Tibial nerve (tissue), 4 donors: ENCODE results near the gene ZNF346. TPM values are rescaled to one million over a fixed set of nuclear protein-coding genes. Genes with fewer than 3 reads are reported as not detected.
"Not testable (repeated sequence)": the region's sequence is repeated elsewhere in the genome, so short reads cannot be mapped to it uniquely, and the experiment has no call there.

Source experiments
- DNase-seq, 2 donors: peaks; one replicate each; pipeline ENCODE4 v3.0.0-alpha.2; 2019; ENCODE audit warnings: low spot score in 2 of 2
- H3K27ac ChIP-seq, 4 donors: fragments of 200-600 bp; sonication (generic) in 3 of 4; one replicate each; pipeline ENCODE4 v1.5.1; 2017 to 2019; ENCODE audit warnings: mild to moderate bottlenecking in 1 of 4
- H3K27me3 ChIP-seq, 2 donors: fragments of 200-600 bp; sonication (generic) in 1 of 2; one replicate each; pipeline versions ENCODE4 v1.5.1 to v1.6.0; 2017 to 2019
- H3K36me3 ChIP-seq, 3 donors: fragments of 200-600 bp; sonication (generic); one replicate each; pipeline ENCODE4 v1.5.1; 2018 to 2019
- H3K4me1 ChIP-seq, 4 donors: fragments of 200-600 bp; sonication (generic) in 3 of 4; one replicate each; pipeline ENCODE4 v1.5.1; 2017 to 2019
- H3K4me3 ChIP-seq, 4 donors: fragments of 200-600 bp; sonication (generic) in 3 of 4; one replicate each; pipeline ENCODE4 v1.5.1; 2017 to 2019; ENCODE audit warnings: mild to moderate bottlenecking in 1 of 4, moderate library complexity in 1 of 4
- H3K9me3 ChIP-seq, 4 donors: fragments of 200-600 bp; sonication (generic) in 3 of 4; one replicate each; pipeline ENCODE4 v1.5.1; 2017 to 2019
- CTCF ChIP-seq, 5 experiments: fragments of 200-600 bp in 3 of 5; fragments of 450-650 bp in 2 of 5; sonication (generic) in 3 of 5; IDR thresholded peaks; one replicate each; pipeline ENCODE4 v1.5.1; 2016 to 2019; ENCODE audit warnings: antibody characterized with exemption in 5 of 5, mild to moderate bottlenecking in 3 of 5, moderate library complexity in 2 of 5
- EP300 ChIP-seq, 2 donors: sonication (generic); formaldehyde crosslinking; IDR thresholded peaks; one replicate each; pipeline ENCODE4 v1.6.1; 2017; ENCODE audit warnings: antibody characterized with exemption in 2 of 2, mild to moderate bottlenecking in 1 of 2
- POLR2A ChIP-seq, 2 donors: fragments of 450-650 bp; IDR thresholded peaks; one replicate each; pipeline ENCODE4 v1.6.1; 2017; ENCODE audit warnings: antibody characterized with exemption in 2 of 2, mild to moderate bottlenecking in 2 of 2, moderate library complexity in 2 of 2
- WGBS, 2 donors: methylation state at CpG; one replicate each; pipeline ENCODE4 v1.1.5; 2018; 5-methylcytosine and 5-hydroxymethylcytosine counted together
- total RNA-seq, 4 donors: library from RNA; depleted of rRNA; stranded (reverse); fragments of >200 nt; gene quantifications; one replicate each; pipeline ENCODE4 v1.1.0, GENCODE V29; 2016

Gene ZNF346
- 10 to 100 TPM; 17.6 to 24.9 (median 18.8) TPM for total RNA-seq

GRCh38 chr5:177022386-177023302 lies at the start of gene ZNF346:
TSS of gene ZNF346 (plus strand) at chr5:177022696. CDS start at chr5:177022739, 43 bp downstream.
- Histone ChIP-seq H3K9me3 (no peaks in the 10 kb centered on the region), H3K27me3 (no peaks in the 10 kb centered on the region), H3K4me3 (peak within 1 kb of the TSS; percentile 71 to 81 (median 76)), H3K27ac (peak within 1 kb of the TSS; percentile 69 to 89 (median 84)), H3K4me1 (peaks cover 0 to 28% (median 3%) of the 10 kb centered on the region in 4 donors), H3K36me3 (peaks cover 0 to 4% (median 0%) of the 10 kb centered on the region in 3 donors)
- TF ChIP-seq EP300 (IDR thresholded peaks at IDR 0.05) (peak in 1 of 2 donors; percentile 65), CTCF (IDR thresholded peaks at IDR 0.05) (peak; percentile 31 to 77 (median 69)), POLR2A (IDR thresholded peaks at IDR 0.05) (peak in 1 of 2 donors; percentile 56)
- peak; percentile 88 to 90 for DNase-seq
- 1% methylated on average over 34 to 67 of the region's 77 CpGs for WGBS, 2 donors

- Histone ChIP-seq H3K4me1 (no peaks in the 10 kb centered on the region), H3K27me3 (no peaks in the 10 kb centered on the region), H3K36me3 (peaks cover 0 to 75% (median 8%) of the 10 kb centered on the region in 3 donors), H3K4me3 (no peak overlapping the region), H3K9me3 (no peaks in the 10 kb centered on the region), H3K27ac (no peak overlapping the region)
- DNase-seq: no peak
- TF ChIP-seq EP300 (IDR thresholded peaks at IDR 0.05) (no peak), POLR2A (IDR thresholded peaks at IDR 0.05) (no peak), CTCF (IDR thresholded peaks at IDR 0.05) (no peak)
- 90 to 91% methylated on average over 3 of the region's 3 CpGs for WGBS, 2 donors
These were observed 42.8 kb upstream of the ZNF346 start for GRCh38 chr5:176979669-176980068.

- Histone ChIP-seq H3K27me3 (no peaks in the 10 kb centered on the region), H3K4me1 (peaks cover 0 to 6% (median 0%) of the 10 kb centered on the region in 4 donors), H3K36me3 (peaks cover 0 to 64% (median 8%) of the 10 kb centered on the region in 3 donors), H3K27ac (no peak overlapping the region), H3K9me3 (no peaks in the 10 kb centered on the region), H3K4me3 (no peak overlapping the region)
- TF ChIP-seq EP300 (IDR thresholded peaks at IDR 0.05) (no peak), POLR2A (IDR thresholded peaks at IDR 0.05) (no peak), CTCF (IDR thresholded peaks at IDR 0.05) (no peak)
- no peak for DNase-seq
- WGBS, 2 donors: 90 to 93% methylated on average over 7 of the region's 7 CpGs
These were observed 41.7 kb upstream of the ZNF346 start for GRCh38 chr5:176980818-176981217.

GRCh38 chr5:176983112-176983511 lies 39.4 kb upstream of the ZNF346 start:
- not testable (repeated sequence) for H3K4me1 ChIP-seq, H3K27ac ChIP-seq, DNase-seq, H3K4me3 ChIP-seq, H3K9me3 ChIP-seq, H3K27me3 ChIP-seq
- WGBS, 2 donors: 83 to 89% methylated on average over 13 of the region's 13 CpGs
- H3K36me3 ChIP-seq: peaks cover 0 to 58% (median 5%) of the 10 kb centered on the region in 3 donors

GRCh38 chr5:176983593-176983992 lies 38.9 kb upstream of the ZNF346 start:
- WGBS, 2 donors: 90 to 96% methylated on average over 10 to 13 of the region's 21 CpGs
- not testable (repeated sequence) for H3K9me3 ChIP-seq, H3K4me1 ChIP-seq, H3K27me3 ChIP-seq, DNase-seq, H3K27ac ChIP-seq, H3K4me3 ChIP-seq
- peaks cover 0 to 53% (median 5%) of the 10 kb centered on the region in 3 donors for H3K36me3 ChIP-seq

GRCh38 chr5:176984176-176984575 lies 38.3 kb upstream of the ZNF346 start:
- WGBS, 2 donors: 94 to 96% methylated on average over 18 to 25 of the region's 28 CpGs
- not testable (repeated sequence) for H3K4me1 ChIP-seq, H3K27ac ChIP-seq, H3K9me3 ChIP-seq, H3K4me3 ChIP-seq, DNase-seq, H3K27me3 ChIP-seq
- H3K36me3 ChIP-seq: peaks cover 0 to 48% (median 5%) of the 10 kb centered on the region in 3 donors
